Hepatocyte (in vitro differentiated cells): ENCODE data around the gene RASGRP2. TPM values are rescaled to one million over a fixed set of nuclear protein-coding genes. Genes with fewer than 3 reads are reported as not detected.

ENCODE experiments used
- DNase-seq: peaks from one replicate; pipeline ENCODE4 v3.0.0-alpha.2; 2016; ENCODE audit warnings: low spot score
- H2AFZ ChIP-seq: fragments of 200-600 bp; sonication (generic); 2 replicates; pipeline ENCODE4 v1.6.0; 2016; ENCODE audit warnings: antibody characterized with exemption, mild to moderate bottlenecking
- H3K27ac ChIP-seq: fragments of 200-600 bp; sonication (generic); 2 replicates; pipeline ENCODE4 v1.5.1; 2016; ENCODE audit warnings: mild to moderate bottlenecking
- H3K27me3 ChIP-seq: fragments of 200-600 bp; sonication (generic); 2 replicates; pipeline ENCODE4 v1.6.1; 2016
- H3K36me3 ChIP-seq: fragments of 200-600 bp; sonication (generic); replicated peaks from 2 replicates; pipeline ENCODE4 v1.5.1; 2016; ENCODE audit warnings: low read depth; ENCODE audit not compliant: insufficient read depth
- H3K4me1 ChIP-seq: fragments of 200-600 bp; sonication (generic); 2 replicates; pipeline ENCODE4 v1.5.1; 2016; ENCODE audit warnings: mild to moderate bottlenecking, moderate library complexity; ENCODE audit not compliant: insufficient read depth
- H3K4me2 ChIP-seq: fragments of 200-600 bp; sonication (generic); 2 replicates; pipeline ENCODE4 v1.6.0; 2016
- H3K4me3 ChIP-seq: fragments of 200-600 bp; sonication (generic); 2 replicates; pipeline ENCODE4 v1.5.1; 2016; ENCODE audit warnings: mild to moderate bottlenecking
- H3K79me2 ChIP-seq: fragments of 200-600 bp; sonication (generic); 2 replicates; pipeline ENCODE4 v1.6.0; 2017; ENCODE audit warnings: mild to moderate bottlenecking
- H3K9me2 ChIP-seq: fragments of 200-600 bp; sonication (generic); replicated peaks from 2 replicates; pipeline ENCODE4 v1.6.0; 2017; ENCODE audit warnings: mild to moderate bottlenecking; ENCODE audit not compliant: insufficient read depth
- H3K9me3 ChIP-seq: fragments of 200-600 bp; sonication (generic); 2 replicates; pipeline ENCODE4 v1.5.1; 2016; ENCODE audit warnings: low read depth, mild to moderate bottlenecking
- H4K20me1 ChIP-seq: fragments of 200-600 bp; sonication (generic); 2 replicates; pipeline ENCODE4 v1.6.0; 2016; ENCODE audit warnings: mild to moderate bottlenecking; ENCODE audit not compliant: insufficient read depth, poor library complexity, severe bottlenecking
- EZH2 ChIP-seq: fragments of 200-600 bp; sonication (generic); IDR thresholded peaks from 2 replicates; pipeline ENCODE4 v1.6.1; 2016; ENCODE audit warnings: antibody characterized with exemption, mild to moderate bottlenecking, borderline replicate concordance
- EZH2phosphoT487 ChIP-seq: fragments of 200-600 bp; sonication (generic); IDR thresholded peaks from one replicate; pipeline ENCODE4 v1.6.1; 2018; ENCODE audit warnings: antibody characterized with exemption, mild to moderate bottlenecking, low read depth, moderate library complexity; ENCODE audit not compliant: unreplicated experiment, severe bottlenecking
- WGBS: methylation state at CpG from one replicate; pipeline ENCODE4 v1.1.6; 2016; ENCODE audit warnings: low lambda C conversion rate; ENCODE audit errors: missing lambda C conversion rate; 5-methylcytosine and 5-hydroxymethylcytosine counted together
- polyA plus RNA-seq: library from polyadenylated mRNA; unstranded; fragments of >200 nt; fragmentation: Nextera tagmentation; extraction: Ambion mirVana; gene quantifications from 2 replicates; pipeline ENCODE4 v1.2.1, GENCODE V29; 2016
- total RNA-seq: library from RNA; depleted of rRNA; stranded (reverse); fragments of >200 nt; gene quantifications from 2 replicates; pipeline ENCODE4 v1.2.3, GENCODE V29; 2014
- TF ChIP-seq, protein P1 (sequence below): fragments of 200-600 bp; sonication (generic); IDR thresholded peaks from 2 replicates; pipeline ENCODE4 v1.5.1; 2016; ENCODE audit warnings: antibody characterized with exemption, mild to moderate bottlenecking; ENCODE audit not compliant: poor library complexity

RASGRP2 gene
- total and polyA plus RNA-seq, 2 experiments from 2014 or later = 0.10 to 3.2 TPM

- Histone ChIP-seq H3K4me1 (peaks cover 9% of the 10 kb centered on the region), H3K9me3 (no peaks in the 10 kb centered on the region), H3K79me2 (no peaks in the 10 kb centered on the region), H3K36me3 (no peaks in the 10 kb centered on the region), H3K27ac (no peak overlapping the region), H2AFZ (no peak overlapping the region), H3K9me2 (no peaks in the 10 kb centered on the region), H3K4me2 (no peak overlapping the region), H3K27me3 (no peaks in the 10 kb centered on the region), H3K4me3 (no peak overlapping the region), H4K20me1 (peaks cover 5% of the 10 kb centered on the region)
- DNase-seq = no peak
- TF ChIP-seq EZH2phosphoT487 = no peak
- TF ChIP-seq, protein P1, sequence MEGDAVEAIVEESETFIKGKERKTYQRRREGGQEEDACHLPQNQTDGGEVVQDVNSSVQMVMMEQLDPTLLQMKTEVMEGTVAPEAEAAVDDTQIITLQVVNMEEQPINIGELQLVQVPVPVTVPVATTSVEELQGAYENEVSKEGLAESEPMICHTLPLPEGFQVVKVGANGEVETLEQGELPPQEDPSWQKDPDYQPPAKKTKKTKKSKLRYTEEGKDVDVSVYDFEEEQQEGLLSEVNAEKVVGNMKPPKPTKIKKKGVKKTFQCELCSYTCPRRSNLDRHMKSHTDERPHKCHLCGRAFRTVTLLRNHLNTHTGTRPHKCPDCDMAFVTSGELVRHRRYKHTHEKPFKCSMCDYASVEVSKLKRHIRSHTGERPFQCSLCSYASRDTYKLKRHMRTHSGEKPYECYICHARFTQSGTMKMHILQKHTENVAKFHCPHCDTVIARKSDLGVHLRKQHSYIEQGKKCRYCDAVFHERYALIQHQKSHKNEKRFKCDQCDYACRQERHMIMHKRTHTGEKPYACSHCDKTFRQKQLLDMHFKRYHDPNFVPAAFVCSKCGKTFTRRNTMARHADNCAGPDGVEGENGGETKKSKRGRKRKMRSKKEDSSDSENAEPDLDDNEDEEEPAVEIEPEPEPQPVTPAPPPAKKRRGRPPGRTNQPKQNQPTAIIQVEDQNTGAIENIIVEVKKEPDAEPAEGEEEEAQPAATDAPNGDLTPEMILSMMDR = no peak
- no peak for TF ChIP-seq EZH2
- WGBS = 86% methylated on average over 19 of the region's 19 CpGs
Observed at GRCh38 chr11:64757549-64758329, 13.8 kb upstream of the RASGRP2 start.

GRCh38 chr11:64755681-64756361, 11.9 kb upstream of the RASGRP2 start:
- H3K79me2 ChIP-seq = no peaks in the 10 kb centered on the region
- WGBS = 83% methylated on average over 13 of the region's 13 CpGs
- H3K36me3 ChIP-seq = no peaks in the 10 kb centered on the region
- DNase-seq = no peak
- no peak overlapping the region for H3K4me3 ChIP-seq
- H3K9me3 ChIP-seq = no peaks in the 10 kb centered on the region
- H3K4me1 ChIP-seq = peaks cover 9% of the 10 kb centered on the region
- H4K20me1 ChIP-seq = no peaks in the 10 kb centered on the region
- no peaks in the 10 kb centered on the region for H3K9me2 ChIP-seq
- H3K27ac ChIP-seq = no peak overlapping the region
- H3K27me3 ChIP-seq = no peaks in the 10 kb centered on the region
- no peak overlapping the region for H3K4me2 ChIP-seq
- H2AFZ ChIP-seq = no peak overlapping the region
- TF ChIP-seq EZH2 = no peak

DNA sequence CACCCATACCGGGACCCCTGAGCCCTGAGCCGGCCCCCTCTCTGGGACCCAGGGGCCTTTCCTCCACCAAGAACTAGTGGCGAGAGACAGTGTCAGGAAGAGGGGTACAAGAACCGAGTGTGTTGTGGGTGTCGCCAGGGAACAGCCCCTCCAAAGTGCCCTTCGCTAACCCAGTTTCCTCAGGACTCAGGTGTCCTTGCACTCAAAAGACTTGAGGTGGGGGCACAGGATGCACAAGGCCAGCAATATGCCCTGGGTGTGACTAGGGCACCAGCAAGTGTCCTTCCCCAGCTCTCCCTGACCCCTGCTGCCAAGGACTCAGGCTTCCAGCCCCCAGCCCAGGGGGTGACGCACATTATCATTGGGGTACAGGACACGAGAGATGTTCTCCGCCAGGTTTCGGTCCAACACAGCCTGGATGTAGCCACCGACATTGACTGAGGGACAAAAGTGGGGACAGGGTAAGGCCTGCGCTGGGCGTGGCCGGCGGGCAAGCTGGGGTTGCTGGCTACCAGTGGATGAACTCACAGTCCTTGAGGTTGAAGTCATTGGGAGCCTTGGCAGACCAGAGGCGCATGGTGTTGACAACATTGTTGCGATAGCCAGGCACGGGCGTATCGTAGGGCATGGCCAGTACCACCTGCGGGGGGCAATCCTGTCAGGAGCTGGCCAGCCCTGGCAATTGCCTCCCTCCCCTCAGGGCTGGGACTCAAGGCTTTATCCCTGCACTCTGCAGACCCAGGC, 11.1 kb upstream of the RASGRP2 start:
- Histone ChIP-seq H3K36me3 (no peaks in the 10 kb centered on the region), H3K27ac (no peak overlapping the region), H3K27me3 (no peaks in the 10 kb centered on the region), H3K4me3 (no peak overlapping the region), H3K9me3 (no peaks in the 10 kb centered on the region), H3K4me2 (no peak overlapping the region), H3K4me1 (peaks cover 8% of the 10 kb centered on the region), H3K79me2 (no peaks in the 10 kb centered on the region), H4K20me1 (no peaks in the 10 kb centered on the region), H2AFZ (no peak overlapping the region), H3K9me2 (no peaks in the 10 kb centered on the region)
- no peak for DNase-seq
- 94% methylated on average over 21 of the region's 21 CpGs for WGBS
- TF ChIP-seq, protein P1 = no peak
- no peak for TF ChIP-seq EZH2
- no peak for TF ChIP-seq EZH2phosphoT487
